ENCODE measurements around the gene ATP5MC2.
A peak's percentile ranks its signal among the peaks of the same experiment; 100 is the strongest.
"Not testable (repeated sequence)": the region's sequence is repeated elsewhere in the genome, so short reads cannot be mapped to it uniquely, and the experiment has no call there.

The ATP5MC2 gene

GRCh38 chr12:53645165-53645564 lies 30.7 kb downstream of the ATP5MC2 start:
- DNase-seq, result no peak

GRCh38 chr12:53644133-53644532 lies 31.8 kb downstream of the ATP5MC2 start:
- DNase-seq, result no peak

GRCh38 chr12:53643232-53643979 lies 32.5 kb downstream of the ATP5MC2 start:
- no peak for DNase-seq

- DNase-seq, result no peak
These were observed 37.8 kb downstream of the ATP5MC2 start for GRCh38 chr12:53638057-53638456.

- no peak for DNase-seq
These were observed 39.2 kb downstream of the ATP5MC2 start for GRCh38 chr12:53636641-53637040.

GRCh38 chr12:53635708-53636107 lies 40.2 kb downstream of the ATP5MC2 start:
- DNase-seq, result not testable (repeated sequence)

GRCh38 chr12:53631721-53632120 lies 44.2 kb downstream of the ATP5MC2 start:
- DNase-seq, result no peak

GRCh38 chr12:53627919-53628318 lies 48.0 kb downstream of the ATP5MC2 start:
- no peak for DNase-seq

- DNase-seq, result no peak
These were observed 49.1 kb downstream of the ATP5MC2 start for GRCh38 chr12:53626702-53627169.

- DNase-seq, result peak; percentile 98 to 99 (median 98)
These were observed 49.8 kb downstream of the ATP5MC2 start, which contains the start of gene ATF7 for GRCh38 chr12:53625946-53626701. ATF7 (minus strand) TSS chr12:53626382; CDS start chr12:53601000, 25,382 bp downstream.

GRCh38 chr12:53625373-53625945 lies 50.4 kb downstream of the ATP5MC2 start:
- DNase-seq, result no peak

- no peak for DNase-seq
These were observed 50.9 kb downstream of the ATP5MC2 start for GRCh38 chr12:53624956-53625355.

- peak in 2 of 4 experiments; percentile 30 for DNase-seq
These were observed 51.4 kb downstream of the ATP5MC2 start for GRCh38 chr12:53624458-53624857.

GRCh38 chr12:53623548-53624385 lies 52.1 kb downstream of the ATP5MC2 start:
- peak in 3 of 4 experiments; percentile 23 to 34 (median 29) for DNase-seq

GRCh38 chr12:53622724-53623123 lies 53.2 kb downstream of the ATP5MC2 start:
- no peak for DNase-seq

GRCh38 chr12:53618275-53618674 lies 57.6 kb downstream of the ATP5MC2 start:
- DNase-seq, result peak in 3 of 4 experiments; percentile 8 to 61 (median 59)

- peak in 2 of 4 experiments; percentile 19 to 28 for DNase-seq
These were observed 58.2 kb downstream of the ATP5MC2 start for GRCh38 chr12:53617700-53618099.

- peak in 2 of 4 experiments; percentile 16 to 18 for DNase-seq
These were observed 58.9 kb downstream of the ATP5MC2 start for GRCh38 chr12:53616950-53617349.
